ENCODE results near the gene EEF1E1. TPM values are rescaled to one million over a fixed set of nuclear protein-coding genes. Genes with fewer than 3 reads are reported as not detected.
A peak's percentile ranks its signal among the peaks of the same experiment; 100 is the strongest.

The EEF1E1 gene
- total RNA-seq, 1 donor from 2014 or later = 23.4 TPM

DNA sequence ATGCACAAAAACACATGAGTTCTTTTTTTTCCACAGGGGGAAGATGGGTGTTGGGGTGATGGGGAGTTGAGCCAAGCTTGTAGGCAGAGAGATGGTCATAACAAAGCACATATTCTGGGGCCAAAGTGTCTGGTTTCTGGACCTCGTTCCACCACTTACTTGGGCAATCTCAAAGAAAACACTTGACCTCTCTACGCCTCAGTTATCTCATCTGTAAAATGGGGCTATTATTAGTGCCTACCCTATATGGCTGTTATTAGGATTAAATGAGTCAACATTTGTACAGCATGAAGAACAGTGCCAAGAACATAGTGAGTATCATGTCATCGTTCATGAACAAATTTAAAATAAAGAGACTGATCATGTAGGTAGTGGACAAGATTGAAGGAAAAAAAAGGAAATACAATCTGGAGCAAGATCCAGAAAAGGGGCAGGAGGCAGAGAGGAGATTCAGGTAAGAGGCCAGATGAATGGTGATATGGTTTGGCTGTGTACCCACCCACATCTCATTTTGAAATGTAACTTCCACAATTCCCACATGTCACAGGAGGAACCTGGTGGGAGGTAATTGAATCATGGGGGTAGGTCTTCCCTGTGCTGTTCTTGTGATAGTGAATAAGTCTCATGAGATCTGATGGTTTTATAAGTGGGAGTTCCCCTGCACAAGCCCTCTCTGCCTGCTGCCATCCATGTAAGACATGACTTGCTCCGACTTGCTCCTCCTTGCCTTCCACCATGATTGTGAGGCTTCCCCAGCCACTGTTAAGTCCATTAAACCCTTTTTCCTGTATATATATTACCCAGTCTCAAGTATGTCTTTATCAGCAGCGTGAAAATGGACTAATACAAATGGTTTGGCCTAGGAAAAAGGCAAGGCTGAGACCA is 14.2 kb downstream of the EEF1E1 start:
- DNase-seq (ENCODE audit: low read depth in 2 of 2) = no peak

DNA sequence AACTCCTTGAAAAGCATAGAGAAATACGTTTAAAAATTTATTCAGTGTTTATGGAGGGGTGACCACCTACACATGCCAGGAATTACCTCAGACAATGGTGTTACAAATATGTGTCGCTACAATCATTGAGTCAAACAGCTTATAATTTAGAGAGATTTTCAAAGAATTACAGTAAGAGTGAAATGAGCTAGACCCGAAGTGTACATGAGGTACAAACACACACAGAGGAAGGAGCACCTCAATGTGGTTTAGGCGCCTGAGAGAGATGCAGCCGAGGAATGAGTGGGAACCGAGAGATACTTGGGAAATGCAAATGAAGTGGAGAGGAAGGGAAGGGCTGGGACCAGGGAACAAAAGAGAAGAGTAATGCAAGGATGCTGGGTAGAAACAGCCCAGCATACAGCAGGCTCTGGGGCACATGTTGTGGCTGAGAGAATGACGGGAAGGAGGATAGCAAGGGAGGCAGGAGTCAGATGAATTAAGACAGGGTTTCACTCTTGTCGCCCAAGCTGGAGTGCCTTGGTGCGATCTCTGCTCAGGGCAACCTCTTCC is 15.5 kb downstream of the EEF1E1 start:
- DNase-seq (ENCODE audit: low read depth in 2 of 2) = no peak

DNA sequence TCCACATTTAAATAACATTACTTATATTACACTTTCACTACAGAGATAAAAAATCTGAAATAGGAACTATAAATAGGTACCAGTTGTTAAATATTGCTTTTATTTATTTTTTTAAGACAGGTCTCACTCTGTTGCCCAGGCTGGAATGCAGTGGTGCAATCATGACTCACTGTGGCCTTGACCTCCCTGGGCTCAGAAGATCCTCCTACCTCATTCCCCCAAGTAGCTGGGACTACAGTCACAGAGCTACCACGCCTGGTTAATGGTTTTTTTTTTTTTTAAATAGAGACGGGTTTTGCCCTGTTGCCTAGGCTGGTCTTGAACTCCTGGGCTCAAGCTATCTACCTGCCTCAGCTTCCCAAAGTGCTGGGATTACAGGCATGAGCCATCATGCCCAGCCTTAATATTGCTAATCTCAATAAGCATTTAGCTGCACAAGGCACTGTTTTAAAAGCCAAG is 17.3 kb downstream of the EEF1E1 start:
- DNase-seq (ENCODE audit: low read depth in 2 of 2) = peak; percentile 77 to 95

DNA sequence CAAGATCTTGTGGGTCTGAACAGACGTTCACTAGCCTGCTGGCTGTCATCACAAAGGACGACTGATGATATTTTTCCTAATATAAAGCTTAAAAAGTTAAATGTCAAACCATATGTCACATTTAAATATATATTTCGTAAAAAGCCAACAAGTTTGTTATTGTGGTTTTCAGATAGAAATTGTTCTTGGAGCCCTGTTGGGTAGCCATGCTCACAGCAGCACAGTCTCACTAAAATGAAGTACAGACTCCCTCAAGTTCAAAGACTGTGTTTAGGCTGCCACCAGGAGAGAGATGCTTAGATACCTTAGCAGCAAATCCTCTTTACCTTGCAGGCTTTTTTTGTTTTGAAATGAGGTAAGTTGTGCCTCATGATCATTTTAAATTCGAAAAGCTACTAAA is 17.8 kb downstream of the EEF1E1 start:
- peak; percentile 9 to 19 for DNase-seq (ENCODE audit: low read depth in 2 of 2)

DNA sequence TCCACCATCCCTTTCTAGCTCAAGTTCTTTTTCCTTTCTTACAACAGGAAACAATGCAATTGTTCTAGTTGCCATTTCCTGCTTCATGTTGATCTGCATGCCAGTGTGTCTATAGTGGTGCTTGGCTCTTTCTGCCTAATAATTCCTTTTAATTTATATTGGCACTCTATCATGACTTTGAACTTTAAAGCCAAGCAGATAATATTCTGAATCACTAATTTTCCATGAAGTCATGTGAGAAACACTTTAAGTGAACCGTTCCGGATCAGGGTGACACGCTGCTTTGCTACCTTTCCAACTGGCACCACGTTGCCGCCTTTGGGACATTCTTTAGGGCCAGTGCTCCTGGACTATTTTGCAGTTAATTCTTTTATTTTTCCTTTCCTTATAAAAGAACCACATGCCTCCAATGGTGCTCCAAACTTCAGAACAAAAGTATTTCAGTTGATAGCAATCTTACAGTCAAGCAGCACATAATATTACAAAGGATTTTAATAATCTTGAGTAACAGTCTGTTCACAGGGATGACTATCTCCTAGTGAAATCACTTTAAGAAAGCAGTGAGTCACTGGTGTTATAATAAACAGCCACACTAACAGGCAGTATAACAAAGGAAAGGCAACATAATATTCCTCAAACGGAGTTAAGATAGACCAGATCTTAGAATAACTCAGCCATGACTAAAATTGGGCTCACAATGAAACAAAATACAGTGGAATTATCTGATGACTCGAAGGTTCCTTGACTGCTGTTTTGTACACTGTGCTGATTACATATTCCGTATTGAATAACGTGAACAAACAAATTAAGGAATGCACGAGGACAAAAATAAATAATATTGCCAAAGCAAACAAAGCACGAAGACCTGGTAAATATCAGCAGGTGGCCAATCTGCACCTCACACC is 19.1 kb downstream of the EEF1E1 start:
- peak; percentile 90 to 94 for DNase-seq (ENCODE audit: low read depth in 2 of 2)

DNA sequence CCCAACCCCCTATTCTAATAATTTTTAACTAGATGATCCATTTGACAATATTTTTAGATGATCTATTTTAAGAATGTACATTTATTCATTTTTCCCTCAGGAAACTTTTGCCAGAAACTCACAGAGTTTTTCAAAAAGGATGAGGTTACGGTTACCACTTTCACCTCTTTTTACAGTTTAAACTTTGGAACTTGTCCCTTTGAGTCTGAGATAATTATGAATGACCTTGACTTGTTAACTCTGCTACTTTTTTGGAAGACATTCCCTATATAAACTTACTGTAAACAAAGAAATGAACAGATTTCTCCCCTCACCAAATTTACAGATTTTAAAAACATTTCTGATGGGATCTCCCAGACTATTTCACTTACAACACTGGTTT is 19.8 kb downstream of the EEF1E1 start:
- DNase-seq (ENCODE audit: low read depth in 2 of 2) = no peak

DNA sequence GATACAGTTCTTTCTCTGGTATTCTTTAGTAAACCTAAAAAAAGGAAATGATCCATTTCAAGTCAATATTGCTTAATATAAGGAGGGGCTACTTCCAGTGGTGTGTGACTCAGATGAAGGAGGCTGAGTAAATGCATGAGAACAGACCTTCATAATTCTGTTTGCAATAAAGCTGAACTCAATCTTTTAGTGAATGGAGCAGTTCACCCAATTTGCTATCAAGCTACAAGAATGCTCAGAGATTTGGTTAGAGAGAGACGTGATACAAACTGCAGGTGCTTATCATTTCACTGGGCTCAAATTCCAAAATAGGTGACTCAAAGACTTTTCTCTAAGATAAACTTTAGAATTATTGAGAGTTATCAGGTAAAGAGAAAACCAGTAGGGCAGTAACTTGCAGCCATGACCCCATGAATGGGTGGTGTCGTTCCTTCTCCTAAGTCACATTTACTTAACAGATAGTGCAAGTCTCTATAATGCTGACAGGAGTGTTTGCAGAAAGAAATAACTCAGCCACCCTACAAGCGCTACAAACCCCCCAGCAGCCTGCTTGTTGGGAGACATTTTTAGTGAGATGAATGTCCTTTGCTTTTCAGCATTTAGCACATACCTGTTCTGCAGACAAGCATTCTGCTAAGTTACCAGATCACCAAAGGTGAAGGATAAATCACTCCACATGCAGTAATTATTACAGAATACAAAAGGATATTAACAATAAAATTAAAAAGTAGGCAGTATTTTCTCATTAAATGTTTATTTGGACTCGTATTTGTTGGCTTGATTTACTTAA is 21.8 kb downstream of the EEF1E1 start:
- DNase-seq (ENCODE audit: low read depth in 2 of 2) = peak in 1 of 2 donors; percentile 70

DNA sequence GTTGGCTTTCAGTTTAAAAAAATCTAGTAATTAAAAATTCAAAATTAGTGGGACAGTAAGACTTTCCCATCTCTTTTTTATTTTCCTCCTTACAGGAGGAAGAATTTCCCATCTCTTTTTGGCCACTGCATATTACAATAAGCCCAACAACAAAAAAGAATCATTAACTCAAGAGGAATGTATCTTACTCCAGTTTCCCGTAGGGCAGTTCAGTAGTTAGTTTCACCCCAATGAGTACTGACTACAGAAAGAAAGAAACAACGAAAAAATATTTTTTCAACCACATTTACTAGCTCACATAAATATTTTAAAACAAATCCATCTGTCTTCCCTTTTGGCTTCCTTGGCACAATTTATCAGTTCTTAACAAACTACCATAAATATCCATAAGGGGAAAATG is 23.2 kb downstream of the EEF1E1 start:
- no peak for DNase-seq (ENCODE audit: low read depth in 2 of 2)

DNA sequence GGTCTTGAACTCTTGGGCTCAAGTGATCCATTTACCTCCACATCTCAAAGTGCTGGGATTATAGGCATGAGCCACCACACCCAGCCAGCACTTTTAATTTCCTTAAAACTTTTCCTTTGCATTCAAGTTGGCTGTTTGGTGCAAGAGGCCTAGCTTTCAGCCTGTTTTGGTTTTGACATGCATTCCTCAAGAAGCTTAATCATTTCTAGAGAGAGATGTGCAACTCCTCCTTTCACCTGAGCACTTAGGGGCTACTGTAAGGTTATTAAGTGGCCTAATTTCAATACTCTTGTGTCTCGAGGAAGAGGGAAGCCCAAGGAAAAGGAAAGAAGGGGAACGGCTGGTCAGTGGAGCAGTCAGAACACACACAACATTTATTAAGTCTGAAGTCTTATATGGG is 24.4 kb downstream of the EEF1E1 start:
- DNase-seq (ENCODE audit: low read depth in 2 of 2) = no peak

DNA sequence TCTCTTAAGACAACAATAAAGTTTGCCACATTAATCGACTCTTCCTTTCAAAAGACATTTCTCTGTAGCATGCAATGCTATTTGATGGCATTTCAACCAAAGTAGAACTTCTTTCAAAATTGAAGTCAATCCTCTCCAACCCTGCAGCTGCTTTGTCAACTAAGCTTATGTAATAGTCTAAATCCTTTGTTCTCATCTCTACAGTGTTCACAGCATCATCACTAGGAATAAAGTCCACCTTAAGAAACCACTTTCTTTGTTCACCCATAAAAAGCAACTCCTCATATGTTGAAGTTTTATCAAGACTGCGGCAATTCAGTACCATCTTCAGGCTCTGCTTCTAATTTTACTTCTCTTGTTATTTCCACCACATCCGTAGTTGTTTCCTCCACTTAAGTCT is 26.6 kb downstream of the EEF1E1 start:
- DNase-seq (ENCODE audit: low read depth in 2 of 2) = no peak

DNA sequence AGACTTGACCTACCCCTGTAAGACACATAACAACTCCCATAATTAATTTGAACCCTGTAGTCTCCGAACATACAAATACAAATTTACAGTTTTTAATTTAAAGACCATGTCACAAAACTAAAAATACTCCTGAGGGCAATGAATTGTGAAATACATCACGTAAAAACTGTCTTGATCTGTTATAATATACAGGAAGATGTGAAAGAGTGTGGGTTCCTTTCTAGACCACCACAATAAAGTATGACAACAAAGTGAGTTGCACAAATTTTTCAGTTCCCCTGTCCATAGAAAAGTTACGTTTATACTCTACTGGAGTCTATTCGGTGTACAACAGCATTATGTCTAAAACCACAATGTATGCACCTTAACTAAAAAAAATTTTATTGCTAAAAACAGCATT is 27.2 kb downstream of the EEF1E1 start:
- no peak for DNase-seq (ENCODE audit: low read depth in 2 of 2)

DNA sequence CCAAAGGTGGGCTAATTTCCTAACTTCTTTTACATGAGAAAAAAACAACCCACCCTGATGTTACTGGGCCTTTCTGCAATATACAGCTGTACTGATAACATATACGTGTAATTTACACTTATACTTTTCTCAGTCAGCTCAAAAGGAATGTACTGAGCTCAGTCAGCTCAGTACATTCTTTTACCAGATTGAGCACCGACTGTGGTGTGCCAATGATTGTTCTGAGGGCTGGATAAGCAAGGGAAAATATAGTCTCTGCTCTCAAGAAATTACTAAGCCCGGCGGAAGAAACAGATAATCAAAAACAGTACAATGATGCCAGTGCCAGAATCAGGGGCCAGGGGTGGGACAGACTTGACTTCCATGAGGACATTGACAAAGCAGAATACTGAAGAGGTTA is 28.1 kb downstream of the EEF1E1 start:
- no peak for DNase-seq (ENCODE audit: low read depth in 2 of 2)

DNA sequence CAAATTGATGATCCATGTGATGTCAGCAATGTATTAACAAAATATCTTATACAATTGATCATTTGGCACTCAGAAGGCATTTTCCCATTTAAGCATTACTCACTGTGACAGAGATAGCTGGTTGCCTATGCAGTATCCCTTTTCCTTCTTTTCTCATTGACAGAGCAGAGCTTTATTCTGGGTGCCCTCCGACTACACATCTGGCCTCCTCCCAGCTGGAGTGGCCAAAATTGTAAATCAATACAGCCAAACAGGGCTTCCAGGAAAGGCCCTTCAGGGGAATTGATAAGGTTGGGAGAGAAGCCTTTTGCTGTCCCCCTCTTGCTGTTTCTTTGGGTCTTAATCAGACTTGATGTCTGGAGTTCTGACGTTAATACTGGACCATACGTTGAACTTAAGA is 28.6 kb downstream of the EEF1E1 start:
- DNase-seq (ENCODE audit: low read depth in 2 of 2) = no peak

DNA sequence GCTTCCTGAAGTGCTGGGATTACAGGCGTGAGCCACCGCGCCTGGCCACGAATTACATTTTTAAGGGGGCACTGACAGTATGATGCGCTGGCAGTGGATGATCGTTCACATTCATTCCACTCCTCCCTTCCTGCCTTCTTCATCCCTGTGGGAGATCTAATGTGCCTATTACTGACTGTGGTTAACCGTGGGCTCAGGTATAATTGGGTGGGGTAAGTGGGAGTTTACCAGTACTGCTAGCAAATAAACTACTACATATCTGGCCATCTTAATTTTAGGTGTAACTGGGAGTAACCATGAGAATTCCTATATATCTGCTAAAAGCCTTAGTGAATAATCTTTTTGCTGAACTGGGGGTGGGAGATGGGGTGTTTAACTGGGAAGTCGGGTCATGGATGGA is 31.6 kb downstream of the EEF1E1 start:
- no peak for DNase-seq (ENCODE audit: low read depth in 2 of 2)

DNA sequence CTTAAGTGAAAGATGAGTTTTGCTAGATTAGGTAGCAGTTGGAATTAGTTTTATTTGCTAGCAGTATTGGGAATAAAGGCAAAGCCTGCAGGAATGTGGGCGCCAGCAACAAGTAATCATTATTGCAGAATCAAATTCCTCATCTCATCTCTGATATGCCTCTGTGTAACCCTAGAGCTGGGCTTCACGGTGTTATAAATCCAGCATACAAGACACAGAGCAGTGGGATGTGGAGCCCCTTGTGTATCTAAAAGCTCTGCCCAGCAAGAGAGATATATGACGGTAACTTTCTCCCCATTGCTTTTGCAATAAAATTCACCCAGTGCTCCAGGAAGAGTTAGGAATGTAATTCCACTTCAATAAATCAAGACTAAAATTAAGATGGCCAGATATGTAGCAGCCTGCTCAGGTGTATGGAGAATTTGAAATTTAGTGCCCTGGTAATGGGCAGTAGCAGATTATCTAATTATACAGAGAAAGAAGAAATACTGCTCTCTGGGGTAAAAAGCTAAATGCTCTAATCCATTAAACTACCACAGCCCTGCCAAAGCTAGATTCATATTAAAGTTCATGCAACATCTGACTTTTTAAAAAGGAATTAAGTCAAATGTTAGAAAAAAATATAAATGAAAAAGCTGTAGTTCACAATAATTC is 32.6 kb downstream of the EEF1E1 start:
- no peak for DNase-seq (ENCODE audit: low read depth in 2 of 2)

DNA sequence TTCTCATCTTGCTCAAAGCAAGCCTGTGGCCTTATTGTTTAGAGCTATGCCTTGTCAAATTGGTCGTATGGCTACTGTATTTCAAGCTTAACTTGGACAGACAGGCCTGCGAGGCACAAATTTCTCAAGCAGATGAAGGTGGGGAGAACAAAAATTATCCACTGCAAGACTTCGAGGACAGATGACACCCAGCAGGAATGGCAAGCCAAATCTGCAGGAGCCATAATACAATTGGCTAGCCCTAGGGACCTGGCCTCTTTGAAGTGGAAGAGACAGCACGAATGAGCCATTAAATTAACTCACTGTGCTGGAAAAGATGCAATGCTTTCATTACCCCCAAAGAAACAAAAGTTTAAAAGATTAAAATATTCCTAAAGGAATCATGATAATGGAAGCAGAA is 33.2 kb downstream of the EEF1E1 start:
- DNase-seq (ENCODE audit: low read depth in 2 of 2) = no peak

DNA sequence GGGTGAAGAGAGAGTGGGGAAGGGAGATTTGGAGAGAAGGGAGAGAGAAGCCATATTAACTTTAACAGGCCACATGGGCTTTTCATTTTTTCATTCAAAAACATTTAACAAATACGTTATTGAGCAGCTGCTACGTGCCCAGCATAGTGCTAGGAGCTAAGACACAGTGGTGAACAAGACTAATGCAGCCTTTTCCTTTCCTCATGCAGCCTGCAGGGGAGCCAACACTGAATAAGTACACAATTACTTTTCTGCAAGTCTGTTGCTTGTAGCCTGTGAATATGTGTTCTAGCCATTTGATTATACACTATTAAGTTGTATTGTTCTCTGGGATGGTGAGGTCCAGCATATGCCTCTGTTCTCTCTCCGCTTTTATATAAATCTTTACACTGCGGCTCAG is 36.2 kb downstream of the EEF1E1 start:
- no peak for DNase-seq (ENCODE audit: low read depth in 2 of 2)

DNA sequence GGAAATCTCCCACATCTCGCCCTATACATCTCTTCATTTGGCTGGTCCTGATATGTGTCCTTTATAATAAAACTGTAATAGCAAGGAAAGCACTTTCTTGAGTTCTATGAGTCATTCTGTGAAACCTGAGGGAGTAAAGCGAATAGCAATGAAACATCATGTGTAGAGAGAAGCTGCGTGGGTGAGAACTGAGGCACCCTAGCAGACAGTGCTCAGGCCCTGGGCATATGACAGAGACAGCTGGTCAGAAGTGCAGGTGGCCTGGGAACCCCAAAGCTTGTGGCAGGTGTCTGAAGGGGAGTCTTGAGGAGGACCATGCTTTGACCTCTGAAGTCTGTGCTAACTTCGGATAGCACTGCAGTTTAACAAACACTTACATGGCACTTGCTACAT is 36.8 kb downstream of the EEF1E1 start:
- DNase-seq (ENCODE audit: low read depth in 2 of 2) = no peak

DNA sequence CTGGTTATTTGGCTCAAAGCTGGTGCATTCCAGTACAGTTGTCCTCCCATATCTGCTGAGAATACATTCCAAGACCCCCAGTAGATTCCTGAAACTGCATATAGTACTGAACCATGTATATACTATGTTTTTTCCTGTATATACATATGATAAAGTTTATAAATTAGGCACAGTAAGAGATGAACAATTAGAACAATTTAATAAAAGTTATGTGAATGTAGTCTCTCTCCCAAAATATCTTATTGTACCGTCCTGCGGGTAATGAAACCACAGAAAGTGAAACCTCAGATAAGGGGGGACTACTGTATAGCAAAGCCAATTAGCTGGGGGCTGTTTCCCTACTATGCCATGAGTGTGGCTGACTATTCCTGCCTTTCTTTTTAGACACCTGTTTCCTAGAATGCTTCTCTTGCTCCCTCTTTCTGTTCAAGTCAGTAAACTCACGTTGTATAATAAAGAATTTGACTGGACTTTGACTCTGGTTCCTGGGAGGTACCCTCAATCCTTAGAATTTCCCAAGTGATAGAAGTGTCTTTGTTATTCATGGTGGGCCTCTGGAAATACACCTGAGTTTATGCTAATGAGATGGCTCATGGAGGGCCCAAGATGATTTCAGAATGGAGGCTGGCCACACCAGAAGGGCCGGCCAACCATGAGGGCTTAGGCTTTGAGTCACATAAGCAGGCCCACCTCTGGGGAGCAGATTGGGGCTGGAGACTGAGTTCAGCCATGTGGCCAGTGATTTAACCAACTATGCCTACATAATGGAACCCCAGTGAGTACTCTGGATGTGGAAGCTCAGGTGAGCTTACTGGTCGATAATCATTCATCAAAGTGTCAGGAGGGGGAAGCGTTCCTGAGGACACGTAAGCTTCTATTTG is 37.5 kb downstream of the EEF1E1 start:
- no peak for DNase-seq (ENCODE audit: low read depth in 2 of 2)
